Measurements from ENCODE around the gene LTB.
"Not testable (repeated sequence)": the region's sequence is repeated elsewhere in the genome, so short reads cannot be mapped to it uniquely, and the experiment has no call there.

The LTB gene

DNA sequence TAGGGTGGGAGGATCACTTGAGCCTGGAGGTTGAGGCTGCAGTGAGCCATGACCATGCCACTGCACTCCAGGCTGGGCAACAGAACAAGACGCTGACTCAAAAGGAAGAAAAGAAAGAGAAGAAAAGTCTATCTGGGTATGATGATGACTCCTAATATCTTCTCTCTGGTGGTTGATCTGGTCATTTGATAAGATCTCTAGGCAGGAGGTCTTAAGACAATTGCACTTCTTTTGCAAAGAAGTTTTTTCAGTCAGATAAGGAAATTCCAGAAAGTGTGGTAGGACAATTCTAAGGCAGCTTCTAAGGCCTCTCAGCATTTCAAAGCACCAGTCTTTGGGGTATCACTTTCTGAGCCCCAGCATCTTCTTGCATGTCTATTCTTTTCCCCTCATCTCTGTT, 25.1 kb upstream of the LTB start:
- no peak for DNase-seq

DNA sequence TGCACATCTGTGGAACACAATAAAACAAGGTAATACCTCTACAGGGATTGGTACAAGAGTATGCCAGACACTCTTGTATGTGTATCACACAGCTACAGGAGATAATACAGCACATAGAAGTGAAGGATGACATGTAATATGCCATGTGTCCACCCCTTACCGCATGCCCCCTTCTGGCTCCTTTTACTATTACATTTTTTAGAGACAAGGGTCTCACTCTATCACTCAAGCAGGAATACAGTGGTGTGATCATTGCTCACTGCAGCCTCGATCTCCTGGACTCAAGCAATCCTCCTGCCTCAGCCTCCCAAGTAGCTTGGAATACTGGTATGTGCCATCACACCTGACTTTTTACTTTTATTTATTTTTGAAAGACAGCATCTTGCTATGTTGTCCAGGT, 14.8 kb upstream of the LTB start:
- DNase-seq = peak; percentile 45

DNA sequence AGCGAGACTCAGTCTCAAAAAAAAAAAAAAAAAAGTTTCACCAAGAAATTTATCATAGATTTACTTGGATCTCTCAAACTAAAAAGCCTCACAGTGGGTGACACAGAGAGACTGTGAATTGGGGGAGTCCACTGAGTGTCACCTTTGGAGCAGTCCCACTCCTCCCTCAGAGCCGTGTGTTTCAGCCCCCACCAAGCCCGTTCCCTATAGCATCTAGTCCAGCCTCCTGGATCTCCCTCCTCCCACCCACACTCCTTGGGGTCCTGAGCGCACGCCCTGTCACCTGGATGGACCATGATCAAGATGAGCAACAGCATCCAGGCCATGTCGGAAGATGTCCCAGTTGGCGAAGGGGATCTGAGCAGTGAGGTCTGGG, 10.2 kb upstream of the LTB start:
- DNase-seq = no peak

DNA sequence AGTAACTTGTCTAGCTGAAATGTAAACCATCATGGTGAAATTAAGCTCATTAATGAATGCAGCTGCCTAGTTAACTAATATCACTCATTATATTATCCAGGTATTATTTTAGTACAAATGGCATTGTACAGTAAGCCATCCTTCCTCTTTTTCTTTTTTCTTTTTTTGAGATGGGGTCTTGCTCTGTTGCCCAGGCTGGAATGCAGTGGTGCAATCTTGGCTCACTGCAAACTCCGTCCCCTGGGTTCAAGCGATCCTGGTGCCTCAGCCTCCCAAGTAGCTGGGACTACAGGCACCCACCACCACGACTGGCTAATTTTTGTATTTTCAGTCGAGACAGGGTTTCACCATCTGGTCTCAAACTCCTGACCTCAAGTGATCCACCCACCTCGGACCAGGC, 8.5 kb upstream of the LTB start:
- DNase-seq = not testable (repeated sequence)

DNA sequence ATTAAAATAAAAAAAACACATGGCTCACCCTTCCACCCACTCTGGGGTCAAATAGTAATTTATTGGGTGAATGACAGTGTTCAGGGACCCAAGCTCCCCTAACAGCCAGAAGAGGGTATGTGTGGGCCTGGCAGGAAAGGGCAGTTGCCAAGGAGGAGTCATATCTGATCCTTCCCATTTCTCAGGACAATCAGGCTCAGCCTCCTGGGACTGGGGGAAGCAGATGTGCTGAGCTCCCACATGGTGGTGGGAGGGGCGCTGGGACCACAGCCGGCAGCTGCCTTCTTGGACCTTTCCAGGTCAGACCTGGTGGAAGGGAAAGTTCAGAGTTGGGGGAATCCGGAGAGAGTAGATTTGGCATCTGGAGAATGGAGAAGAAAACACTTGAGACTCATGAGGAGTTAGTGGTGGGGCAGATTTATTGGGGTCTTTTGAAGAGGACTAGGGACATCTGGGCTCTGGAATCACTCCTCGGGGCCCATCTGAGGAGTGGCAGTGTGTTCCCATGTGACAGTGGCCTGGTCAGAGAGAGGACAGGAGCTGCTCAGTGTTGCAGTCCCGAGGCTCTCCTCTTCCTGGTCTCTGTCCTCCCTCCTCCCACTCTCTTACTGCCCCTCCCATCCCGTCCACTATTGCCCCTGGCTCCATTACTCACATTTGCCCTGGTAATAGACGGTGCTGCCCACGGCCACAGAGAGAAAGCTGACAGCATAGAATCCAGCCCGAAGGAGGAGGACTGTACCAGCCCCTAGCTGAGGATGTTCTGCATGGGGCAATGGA, 6.8 kb upstream of the LTB start:
- no peak for DNase-seq

DNA sequence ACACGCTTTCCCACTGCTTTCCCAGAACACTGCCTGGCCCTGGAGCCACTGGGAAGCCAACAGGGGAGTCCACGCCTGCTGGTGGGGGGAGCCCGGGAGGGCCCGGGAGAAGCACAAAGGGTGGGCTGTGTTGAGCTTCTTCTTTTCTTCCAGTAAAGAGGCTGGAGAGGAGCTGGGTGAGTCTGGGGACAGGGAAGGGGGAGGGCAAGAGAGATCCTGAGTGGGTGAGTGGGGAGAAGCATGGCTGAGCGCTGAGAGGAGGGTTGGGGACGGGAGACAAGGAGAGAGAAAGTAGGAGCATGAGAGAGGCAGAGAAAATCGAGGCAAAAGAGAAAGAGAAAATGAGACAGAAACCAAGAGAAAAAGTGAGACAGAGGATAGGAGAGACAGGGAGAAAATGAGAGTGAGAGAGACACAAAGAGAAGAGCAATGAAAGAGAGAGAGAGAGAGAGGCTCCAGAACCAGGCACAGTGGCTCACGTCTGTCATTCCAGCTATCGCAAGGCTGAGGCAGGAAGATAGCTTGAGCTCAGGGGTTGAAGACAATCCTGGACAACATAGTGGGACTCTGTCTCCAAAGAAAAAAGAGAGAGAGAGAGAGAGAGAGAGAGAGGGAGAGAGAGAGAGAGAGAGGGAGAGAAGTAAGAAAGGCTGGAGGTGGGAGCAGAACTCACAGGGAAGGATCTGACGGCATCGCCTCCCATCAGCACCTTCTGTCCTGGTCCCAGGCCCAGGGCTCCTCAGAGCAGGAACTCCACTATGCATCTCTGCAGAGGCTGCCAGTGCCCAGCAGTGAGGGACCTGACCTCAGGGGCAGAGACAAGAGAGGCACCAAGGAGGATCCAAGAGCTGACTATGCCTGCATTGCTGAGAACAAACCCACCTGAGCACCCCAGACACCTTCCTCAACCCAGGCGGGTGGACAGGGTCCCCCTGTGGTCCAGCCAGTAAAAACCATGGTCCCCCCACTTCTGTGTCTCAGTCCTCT, 5.9 kb upstream of the LTB start:
- DNase-seq = no peak

DNA sequence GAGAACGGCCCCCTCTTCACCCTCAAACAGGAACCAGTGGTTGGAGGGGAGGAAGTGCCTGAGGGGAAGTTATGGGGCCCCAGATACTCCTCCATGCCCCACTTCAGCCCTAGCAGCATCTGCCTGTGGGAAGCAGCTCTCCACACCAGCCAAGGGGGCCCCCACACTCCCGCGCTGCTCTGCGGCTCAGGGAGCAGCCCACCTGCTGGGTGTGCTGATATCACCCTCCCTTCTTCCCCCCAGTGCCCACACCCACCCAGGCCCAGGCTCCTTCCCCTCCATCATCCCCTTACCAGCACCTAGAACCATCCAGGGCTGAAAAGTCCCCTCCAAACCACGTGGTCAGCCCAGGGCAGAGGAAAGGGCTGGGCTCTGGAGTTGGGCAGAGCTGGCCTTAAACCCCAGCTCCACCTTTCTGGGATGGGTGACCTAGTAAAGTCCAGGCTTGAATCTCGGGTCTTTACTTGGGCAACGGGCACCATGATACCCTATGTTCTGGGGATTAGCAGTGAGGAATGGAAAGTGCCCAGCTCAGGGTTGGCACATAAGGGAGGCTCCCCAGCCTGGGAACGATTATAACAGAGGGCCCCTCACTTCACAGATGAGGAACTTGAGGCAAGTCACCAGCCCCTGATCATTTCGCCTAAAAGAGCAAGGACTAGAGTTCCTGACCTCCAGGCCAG, 4.5 kb upstream of the LTB start:
- peak; percentile 94 for DNase-seq

DNA sequence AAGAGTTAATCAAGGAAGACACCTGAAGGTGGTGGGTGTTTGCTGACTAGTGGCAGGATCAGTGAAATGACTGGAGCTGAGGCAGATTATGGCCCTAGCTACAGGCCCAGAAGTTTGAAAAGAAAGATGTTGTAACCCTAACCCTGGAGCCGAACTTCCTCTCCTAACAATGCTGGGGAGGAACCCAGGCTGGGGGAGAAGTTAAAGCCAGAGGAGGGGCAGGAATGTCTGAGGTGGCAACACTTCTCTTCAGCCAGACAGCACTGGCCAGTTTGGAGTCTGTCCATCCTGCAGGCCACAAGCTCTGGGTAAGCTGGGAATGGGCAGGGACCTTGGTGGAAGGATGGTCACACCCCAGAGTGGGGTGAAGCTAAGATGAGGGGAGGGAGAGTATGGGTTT, 3.8 kb upstream of the LTB start, which contains the start of gene LST1:
LST1 (plus strand) TSS at position 270 of the 400 bp plus-strand sequence. CDS start 1,023 bp downstream, outside the sequence.
- DNase-seq = peak; percentile 91

DNA sequence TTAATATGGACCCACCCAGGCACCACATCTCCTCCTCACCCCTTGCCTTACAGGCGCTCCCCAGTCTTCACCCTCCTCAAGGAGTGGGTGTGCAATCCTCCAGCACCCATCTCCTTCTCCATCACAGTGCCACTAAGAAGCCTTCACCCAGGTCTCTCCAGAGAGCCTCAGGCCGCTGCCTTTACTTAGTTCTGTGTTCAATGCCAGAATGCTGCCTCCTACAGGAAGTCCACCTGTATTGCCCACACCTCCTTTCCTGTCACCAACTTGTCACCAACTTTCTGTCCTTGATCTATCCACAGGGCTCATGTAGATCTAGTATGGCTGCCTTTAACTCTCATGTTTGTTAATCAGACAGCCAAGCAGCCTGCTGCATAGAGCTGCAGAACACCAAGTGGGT, 3.3 kb upstream of the LTB start:
- DNase-seq = peak; percentile 38

DNA sequence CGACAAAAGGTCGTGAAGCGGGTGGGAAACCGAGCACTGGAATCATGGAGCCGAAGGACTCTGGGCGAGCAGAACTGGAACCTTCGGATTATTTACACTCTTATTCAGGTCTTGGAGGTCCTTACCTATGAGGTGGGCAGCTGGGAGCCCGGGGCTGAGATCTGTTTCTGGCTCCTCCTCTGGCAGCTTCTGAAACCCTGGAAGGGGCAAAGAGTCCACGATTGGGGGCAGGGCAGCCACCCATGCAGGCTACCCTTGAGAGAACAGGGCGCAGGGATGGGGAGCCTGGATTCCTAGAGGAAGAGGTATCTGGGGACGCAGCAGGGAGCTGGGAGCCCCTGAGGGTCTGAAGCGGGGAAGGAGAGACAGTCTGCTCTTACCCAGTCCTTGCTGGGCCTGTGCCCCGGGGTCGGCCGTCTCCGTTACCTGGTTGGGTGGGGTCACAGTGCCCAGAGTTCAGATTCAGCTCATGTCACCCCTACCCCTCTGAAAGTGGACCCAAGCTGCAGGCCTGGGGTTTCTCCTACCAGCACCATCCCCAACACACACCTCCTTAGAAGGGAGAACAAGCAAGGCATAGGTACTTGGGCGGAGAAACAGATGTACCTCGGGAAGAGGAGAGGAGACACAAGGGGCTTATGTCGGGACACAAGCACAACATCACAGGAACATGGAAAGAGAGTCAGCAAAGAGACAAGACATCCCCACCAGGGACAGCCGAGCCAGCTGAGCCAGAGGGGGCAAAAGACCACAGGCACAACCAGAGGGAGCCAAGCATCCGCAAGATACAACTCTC, 592 bp downstream of the LTB start:
- DNase-seq = no peak

DNA sequence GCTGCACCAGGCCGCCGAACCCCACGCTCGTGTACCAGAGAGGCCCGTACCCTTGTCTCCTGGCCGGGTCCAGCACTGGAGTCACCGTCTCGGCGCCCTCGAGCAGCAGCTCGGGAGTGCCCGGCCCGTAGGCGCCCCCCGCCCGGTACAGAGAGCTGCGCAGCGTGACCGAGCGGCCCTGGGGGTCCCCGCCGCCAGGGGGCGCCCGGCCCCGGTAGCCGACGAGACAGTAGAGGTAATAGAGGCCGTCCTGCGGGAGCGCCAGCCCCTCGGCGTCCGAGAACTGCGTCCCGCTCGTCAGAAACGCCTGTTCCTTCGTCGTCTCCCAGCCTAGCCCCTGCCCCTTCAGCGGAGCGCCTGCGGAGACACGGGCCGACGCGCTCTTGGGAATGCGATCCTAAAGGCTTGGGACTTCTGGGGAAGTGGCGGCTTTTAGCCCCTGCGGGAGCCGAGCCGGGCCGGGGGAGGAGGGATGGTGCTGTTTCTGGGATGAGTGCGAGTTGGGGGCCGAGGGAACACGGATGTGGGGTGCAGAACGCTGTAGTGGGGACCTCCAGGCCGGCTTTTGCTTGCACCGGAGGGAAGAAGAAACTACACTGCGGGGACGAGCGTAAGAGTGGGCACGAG, 1.3 kb downstream of the LTB start:
- peak; percentile 45 for DNase-seq

DNA sequence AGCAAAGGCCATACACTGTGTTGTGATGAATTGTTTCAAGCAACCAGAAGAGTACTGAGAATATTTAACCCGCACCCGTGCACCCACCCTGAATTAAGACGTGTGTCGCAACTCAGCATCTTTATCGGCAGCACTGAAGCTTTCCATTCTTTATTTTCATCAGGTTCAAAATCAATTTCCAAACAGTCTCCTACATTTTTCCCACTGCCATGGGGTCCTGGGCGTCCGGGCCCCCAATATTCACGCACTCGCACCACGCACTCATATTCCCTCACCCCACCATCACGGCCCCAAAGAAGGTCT, 1.8 kb downstream of the LTB start:
- no peak for DNase-seq

DNA sequence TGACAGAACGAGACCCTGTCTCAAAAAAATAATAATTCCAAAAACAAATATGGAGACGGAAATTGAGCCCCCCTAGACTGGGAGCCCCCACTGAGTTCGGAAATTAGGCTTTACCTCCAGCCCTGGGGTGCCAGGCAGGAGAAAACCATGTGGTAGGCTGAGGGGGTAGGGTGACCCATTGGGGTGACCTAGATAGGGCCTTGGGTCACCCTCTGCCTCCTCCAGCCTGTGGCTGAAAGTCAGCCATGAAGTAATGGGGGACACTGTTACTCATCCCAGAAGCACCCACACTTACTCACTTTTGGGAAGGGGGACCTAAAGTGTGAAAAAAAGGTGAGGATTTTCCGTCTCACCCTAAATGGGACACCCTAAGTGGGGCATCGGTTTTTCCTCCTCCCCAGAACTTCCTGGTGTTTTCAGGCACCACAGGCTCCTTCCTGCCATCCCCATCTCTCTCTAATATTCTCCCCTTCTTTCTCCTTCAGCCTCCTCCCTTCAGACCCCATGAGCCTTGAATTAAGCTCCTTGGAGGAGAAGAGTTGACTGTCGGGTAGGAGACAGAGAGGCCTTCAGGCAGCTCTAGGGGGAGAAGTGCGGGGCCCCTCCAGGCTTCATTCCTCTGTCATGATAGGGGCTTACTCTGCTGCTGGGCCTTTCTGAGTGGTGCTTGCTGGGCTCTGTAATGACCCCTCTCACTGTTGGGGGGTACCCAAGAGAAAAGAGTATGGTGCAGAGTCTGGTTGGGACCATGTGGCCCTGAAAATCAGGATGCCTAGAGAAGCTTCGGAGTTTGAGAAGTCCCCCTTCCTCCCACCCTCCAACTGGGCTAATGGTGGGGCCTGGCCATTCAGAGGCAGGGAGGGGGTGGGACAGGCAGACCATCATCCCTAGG, 2.4 kb downstream of the LTB start:
- DNase-seq = no peak

DNA sequence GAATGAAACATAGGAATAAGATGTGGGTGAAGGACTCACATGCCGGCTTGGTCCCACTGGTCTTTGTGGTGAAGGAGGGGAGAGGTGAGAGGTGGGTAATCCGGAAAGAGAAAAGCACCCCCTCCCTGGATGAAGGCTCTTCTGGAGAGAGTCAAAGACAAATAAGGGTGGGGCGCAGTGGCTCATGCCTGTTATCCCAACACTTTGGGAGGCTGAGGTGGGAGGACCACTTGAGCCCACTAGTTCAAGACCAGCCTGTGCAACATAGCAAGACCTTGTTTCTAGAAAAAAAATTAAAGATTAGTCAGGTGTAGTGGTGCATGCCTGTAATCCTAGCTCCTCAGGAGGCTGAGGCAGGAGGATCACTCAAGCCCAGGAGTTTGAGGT, 3.1 kb downstream of the LTB start:
- no peak for DNase-seq

DNA sequence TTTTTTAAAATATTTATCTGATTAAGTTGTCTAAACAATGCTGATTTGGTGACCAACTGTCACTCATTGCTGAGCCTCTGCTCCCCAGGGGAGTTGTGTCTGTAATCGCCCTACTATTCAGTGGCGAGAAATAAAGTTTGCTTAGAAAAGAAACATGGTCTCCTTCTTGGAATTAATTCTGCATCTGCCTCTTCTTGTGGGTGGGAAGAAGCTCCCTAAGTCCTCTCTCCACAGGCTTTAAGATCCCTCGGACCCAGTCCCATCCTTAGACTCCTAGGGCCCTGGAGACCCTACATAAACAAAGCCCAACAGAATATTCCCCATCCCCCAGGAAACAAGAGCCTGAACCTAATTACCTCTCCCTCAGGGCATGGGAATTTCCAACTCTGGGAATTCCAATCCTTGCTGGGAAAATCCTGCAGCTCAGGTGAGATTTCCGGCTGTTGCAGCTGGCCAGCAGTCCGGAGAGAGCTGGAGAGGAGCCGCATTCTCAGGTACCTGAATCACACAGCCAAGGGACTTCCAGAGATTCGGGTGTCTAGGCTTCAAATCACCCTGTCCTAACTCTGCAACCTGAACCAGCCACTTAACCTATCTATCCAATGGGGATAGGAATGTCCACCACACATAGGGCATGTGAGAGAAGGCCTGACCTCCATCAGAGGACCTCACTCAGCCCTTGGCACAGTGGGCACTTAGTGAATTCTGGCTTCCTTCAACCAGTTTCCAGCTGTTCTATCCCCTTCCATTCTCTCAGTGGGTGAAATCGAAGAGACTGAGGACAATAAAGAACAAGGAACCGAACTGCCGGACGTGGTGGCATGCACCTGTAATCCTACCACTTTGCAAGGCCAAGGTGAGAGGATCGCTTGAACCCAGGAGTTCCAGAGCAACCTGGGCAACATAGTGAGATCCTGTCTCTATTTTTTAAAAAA, 3.8 kb downstream of the LTB start:
- DNase-seq = no peak

DNA sequence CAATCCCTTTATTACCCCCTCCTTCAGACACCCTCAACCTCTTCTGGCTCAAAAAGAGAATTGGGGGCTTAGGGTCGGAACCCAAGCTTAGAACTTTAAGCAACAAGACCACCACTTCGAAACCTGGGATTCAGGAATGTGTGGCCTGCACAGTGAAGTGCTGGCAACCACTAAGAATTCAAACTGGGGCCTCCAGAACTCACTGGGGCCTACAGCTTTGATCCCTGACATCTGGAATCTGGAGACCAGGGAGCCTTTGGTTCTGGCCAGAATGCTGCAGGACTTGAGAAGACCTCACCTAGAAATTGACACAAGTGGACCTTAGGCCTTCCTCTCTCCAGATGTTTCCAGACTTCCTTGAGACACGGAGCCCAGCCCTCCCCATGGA, 4.7 kb downstream of the LTB start:
- DNase-seq = no peak

DNA sequence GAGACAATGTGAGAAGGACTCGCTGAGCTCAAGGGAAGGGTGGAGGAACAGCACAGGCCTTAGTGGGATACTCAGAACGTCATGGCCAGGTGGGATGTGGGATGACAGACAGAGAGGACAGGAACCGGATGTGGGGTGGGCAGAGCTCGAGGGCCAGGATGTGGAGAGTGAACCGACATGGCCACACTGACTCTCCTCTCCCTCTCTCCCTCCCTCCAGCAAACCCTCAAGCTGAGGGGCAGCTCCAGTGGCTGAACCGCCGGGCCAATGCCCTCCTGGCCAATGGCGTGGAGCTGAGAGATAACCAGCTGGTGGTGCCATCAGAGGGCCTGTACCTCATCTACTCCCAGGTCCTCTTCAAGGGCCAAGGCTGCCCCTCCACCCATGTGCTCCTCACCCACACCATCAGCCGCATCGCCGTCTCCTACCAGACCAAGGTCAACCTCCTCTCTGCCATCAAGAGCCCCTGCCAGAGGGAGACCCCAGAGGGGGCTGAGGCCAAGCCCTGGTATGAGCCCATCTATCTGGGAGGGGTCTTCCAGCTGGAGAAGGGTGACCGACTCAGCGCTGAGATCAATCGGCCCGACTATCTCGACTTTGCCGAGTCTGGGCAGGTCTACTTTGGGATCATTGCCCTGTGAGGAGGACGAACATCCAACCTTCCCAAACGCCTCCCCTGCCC, 5.2 kb downstream of the LTB start:
- no peak for DNase-seq

DNA sequence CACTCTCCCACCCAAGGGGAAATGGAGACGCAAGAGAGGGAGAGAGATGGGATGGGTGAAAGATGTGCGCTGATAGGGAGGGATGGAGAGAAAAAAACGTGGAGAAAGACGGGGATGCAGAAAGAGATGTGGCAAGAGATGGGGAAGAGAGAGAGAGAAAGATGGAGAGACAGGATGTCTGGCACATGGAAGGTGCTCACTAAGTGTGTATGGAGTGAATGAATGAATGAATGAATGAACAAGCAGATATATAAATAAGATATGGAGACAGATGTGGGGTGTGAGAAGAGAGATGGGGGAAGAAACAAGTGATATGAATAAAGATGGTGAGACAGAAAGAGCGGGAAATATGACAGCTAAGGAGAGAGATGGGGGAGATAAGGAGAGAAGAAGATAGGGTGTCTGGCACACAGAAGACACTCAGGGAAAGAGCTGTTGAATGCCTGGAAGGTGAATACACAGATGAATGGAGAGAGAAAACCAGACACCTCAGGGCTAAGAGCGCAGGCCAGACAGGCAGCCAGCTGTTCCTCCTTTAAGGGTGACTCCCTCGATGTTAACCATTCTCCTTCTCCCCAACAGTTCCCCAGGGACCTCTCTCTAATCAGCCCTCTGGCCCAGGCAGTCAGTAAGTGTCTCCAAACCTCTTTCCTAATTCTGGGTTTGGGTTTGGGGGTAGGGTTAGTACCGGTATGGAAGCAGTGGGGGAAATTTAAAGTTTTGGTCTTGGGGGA, 6.1 kb downstream of the LTB start:
- DNase-seq = peak; percentile 18
